Parathyroid adenoma (tissue), 2 donors: ENCODE data around the gene TMEM217.

Experiments used
- H2AFZ ChIP-seq: fragments of 300-600 bp; sonication (generic); one replicate; pipeline ENCODE4 v1.7.0; 2017; ENCODE audit warnings: antibody characterized with exemption, mild to moderate bottlenecking
- H3K27ac ChIP-seq: fragments of 300-600 bp; sonication (generic); one replicate; pipeline ENCODE4 v1.7.0; 2017
- H3K27me3 ChIP-seq: fragments of 300-600 bp; sonication (generic); one replicate; pipeline ENCODE4 v1.7.0; 2017; ENCODE audit warnings: low read length; ENCODE audit not compliant: control insufficient read depth, insufficient read depth
- H3K36me3 ChIP-seq: fragments of 300-600 bp; sonication (generic); one replicate; pipeline ENCODE4 v1.7.0; 2017; ENCODE audit warnings: low read length; ENCODE audit not compliant: control insufficient read depth, insufficient read depth
- H3K4me1 ChIP-seq: fragments of 300-600 bp; sonication (generic); one replicate; pipeline ENCODE4 v1.7.0; 2017; ENCODE audit warnings: control low read depth
- H3K4me2 ChIP-seq: fragments of 300-600 bp; sonication (generic); one replicate; pipeline ENCODE4 v1.7.0; 2017; ENCODE audit warnings: low read length
- H3K4me3 ChIP-seq: fragments of 300-600 bp; sonication (generic); one replicate; pipeline ENCODE4 v1.7.0; 2017; ENCODE audit warnings: low read depth, low read length
- H3K79me2 ChIP-seq: fragments of 300-600 bp; sonication (generic); one replicate; pipeline ENCODE4 v1.7.0; 2017; ENCODE audit warnings: control low read depth
- H3K9ac ChIP-seq: fragments of 300-600 bp; sonication (generic); one replicate; pipeline ENCODE4 v1.7.0; 2017; ENCODE audit warnings: mild to moderate bottlenecking
- H3K9me3 ChIP-seq: fragments of 300-600 bp; sonication (generic); one replicate; pipeline ENCODE4 v1.7.0; 2017; ENCODE audit warnings: low read length; ENCODE audit not compliant: control insufficient read depth
- TF ChIP-seq, protein P1 (sequence below): fragments of 300-600 bp; sonication (generic); IDR thresholded peaks from one replicate; pipeline ENCODE4 v1.7.0; 2017; ENCODE audit warnings: antibody characterized with exemption, mild to moderate bottlenecking
- donor health status: primary hyperparathyroidism.

TMEM217 gene

DNA sequence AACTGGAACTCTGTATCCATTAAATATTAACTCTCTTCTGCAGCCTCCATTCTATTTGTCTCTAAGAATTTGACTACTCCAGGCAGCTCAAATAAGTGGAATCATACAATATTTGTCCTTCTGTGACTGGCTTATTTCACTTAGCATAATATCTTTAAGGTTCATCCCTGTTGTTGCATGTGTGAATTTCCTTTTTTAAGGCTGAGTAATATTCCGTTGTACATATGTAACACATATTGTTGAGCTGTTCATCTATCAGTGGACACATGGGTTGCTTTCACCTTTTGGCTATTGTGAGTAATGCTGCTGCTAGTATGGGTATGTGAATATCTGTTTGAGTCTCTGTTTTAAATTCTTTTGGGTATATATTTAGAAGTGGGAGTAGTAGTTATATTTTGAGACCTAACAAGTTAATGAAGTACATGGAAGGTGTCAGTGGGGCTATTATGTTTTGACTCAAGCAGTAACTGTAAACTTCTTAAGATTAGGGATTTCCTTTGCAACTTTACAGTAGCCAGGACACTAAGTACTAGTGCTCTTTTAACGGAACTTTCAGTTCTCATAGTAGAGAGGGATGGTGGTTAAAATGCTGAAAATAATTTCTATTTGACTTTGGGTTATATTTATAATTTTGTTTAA, 29.7 kb upstream of the TMEM217 start:
- H2AFZ ChIP-seq = no peak overlapping the region
- no peak overlapping the region for H3K4me2 ChIP-seq
- no peaks in the 10 kb centered on the region for H3K36me3 ChIP-seq
- TF ChIP-seq, protein P1, sequence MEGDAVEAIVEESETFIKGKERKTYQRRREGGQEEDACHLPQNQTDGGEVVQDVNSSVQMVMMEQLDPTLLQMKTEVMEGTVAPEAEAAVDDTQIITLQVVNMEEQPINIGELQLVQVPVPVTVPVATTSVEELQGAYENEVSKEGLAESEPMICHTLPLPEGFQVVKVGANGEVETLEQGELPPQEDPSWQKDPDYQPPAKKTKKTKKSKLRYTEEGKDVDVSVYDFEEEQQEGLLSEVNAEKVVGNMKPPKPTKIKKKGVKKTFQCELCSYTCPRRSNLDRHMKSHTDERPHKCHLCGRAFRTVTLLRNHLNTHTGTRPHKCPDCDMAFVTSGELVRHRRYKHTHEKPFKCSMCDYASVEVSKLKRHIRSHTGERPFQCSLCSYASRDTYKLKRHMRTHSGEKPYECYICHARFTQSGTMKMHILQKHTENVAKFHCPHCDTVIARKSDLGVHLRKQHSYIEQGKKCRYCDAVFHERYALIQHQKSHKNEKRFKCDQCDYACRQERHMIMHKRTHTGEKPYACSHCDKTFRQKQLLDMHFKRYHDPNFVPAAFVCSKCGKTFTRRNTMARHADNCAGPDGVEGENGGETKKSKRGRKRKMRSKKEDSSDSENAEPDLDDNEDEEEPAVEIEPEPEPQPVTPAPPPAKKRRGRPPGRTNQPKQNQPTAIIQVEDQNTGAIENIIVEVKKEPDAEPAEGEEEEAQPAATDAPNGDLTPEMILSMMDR = no peak
- no peak overlapping the region for H3K9ac ChIP-seq
- H3K9me3 ChIP-seq = no peaks in the 10 kb centered on the region
- H3K4me1 ChIP-seq = no peaks in the 10 kb centered on the region
- no peak overlapping the region for H3K4me3 ChIP-seq
- no peaks in the 10 kb centered on the region for H3K79me2 ChIP-seq
- H3K27me3 ChIP-seq = no peaks in the 10 kb centered on the region
- H3K27ac ChIP-seq = no peak overlapping the region

DNA sequence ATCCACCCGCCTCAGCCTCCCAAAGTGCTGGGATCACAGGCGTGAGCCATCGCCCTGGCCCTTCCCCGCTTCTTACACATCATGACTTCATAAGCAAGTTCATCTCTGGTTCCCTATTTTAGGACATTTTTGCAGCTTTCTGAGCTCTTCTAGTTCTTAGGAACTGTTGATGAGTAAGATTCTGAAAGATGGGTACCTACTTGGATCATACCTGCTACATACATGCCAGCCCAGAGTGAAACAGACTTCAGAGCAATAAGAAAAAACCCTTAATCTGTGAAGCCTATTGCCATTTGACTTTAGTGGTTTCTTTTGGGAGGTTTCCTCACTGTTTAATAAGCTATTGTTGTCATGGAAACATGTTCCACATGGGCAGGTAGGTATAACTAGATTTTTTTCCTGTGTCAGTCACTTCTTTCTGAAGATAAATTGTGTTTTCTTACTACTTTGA, 27.9 kb upstream of the TMEM217 start:
- H3K9me3 ChIP-seq = no peaks in the 10 kb centered on the region
- no peak overlapping the region for H3K4me3 ChIP-seq
- H3K9ac ChIP-seq = no peak overlapping the region
- TF ChIP-seq, protein P1 = no peak
- H3K79me2 ChIP-seq = no peaks in the 10 kb centered on the region
- no peaks in the 10 kb centered on the region for H3K27me3 ChIP-seq
- H3K27ac ChIP-seq = no peak overlapping the region
- H2AFZ ChIP-seq = no peak overlapping the region
- no peak overlapping the region for H3K4me2 ChIP-seq
- no peaks in the 10 kb centered on the region for H3K36me3 ChIP-seq
- H3K4me1 ChIP-seq = peaks cover under 1% of the 10 kb centered on the region

DNA sequence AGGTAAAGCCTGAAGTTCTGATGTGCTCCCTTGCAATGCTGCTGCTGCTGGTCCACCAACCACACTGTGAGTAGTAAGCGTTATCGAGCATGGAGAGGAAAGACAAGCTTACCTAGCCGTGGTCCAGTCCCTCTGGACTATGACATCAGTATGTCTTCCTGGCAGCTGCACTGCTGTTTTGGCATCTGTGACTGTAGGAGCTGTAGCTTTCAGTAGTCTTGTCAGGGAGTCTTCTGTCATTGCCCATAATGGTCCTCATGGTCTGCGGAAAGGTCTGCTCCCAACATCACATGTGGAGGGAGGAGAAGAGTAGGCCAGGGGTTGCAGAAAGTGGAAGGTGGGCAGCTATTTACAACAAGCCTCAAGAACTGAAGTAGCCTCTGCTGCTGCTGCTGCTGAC, 26.8 kb upstream of the TMEM217 start:
- H3K4me2 ChIP-seq = no peak overlapping the region
- H3K4me3 ChIP-seq = no peak overlapping the region
- no peaks in the 10 kb centered on the region for H3K36me3 ChIP-seq
- H3K9me3 ChIP-seq = no peaks in the 10 kb centered on the region
- no peaks in the 10 kb centered on the region for H3K79me2 ChIP-seq
- no peaks in the 10 kb centered on the region for H3K27me3 ChIP-seq
- no peak overlapping the region for H3K27ac ChIP-seq
- H2AFZ ChIP-seq = no peak overlapping the region
- H3K9ac ChIP-seq = no peak overlapping the region
- TF ChIP-seq, protein P1 = no peak
- peaks cover 6% of the 10 kb centered on the region for H3K4me1 ChIP-seq

DNA sequence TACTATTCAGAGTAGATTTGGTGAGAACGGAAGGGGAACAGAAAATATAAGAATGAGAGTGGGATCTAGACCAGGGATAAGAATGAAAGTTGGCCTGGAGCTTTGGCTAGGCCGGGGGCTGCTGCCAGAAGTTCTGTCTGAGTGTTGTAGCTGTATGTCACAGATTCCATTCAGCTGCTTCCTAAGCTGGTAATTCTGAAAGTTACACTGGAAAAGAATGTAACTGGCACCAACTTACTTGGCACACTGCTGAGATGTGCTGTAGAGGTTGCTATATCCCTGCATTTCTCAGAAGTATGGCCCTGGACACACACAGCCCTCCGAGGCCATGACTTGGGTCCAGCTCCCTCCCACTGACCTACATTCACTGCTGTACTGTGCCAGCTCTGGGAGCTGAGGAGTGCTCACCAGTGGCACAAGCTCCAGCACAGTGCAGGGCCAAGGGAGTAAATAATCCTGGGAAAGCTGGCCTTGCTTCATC, 25.8 kb upstream of the TMEM217 start:
- no peak overlapping the region for H3K4me2 ChIP-seq

More for the DNA sequence above, 25.8 kb upstream of the TMEM217 start:
- Histone ChIP-seq H3K9me3 (no peaks in the 10 kb centered on the region), H3K27me3 (no peaks in the 10 kb centered on the region), H3K79me2 (no peaks in the 10 kb centered on the region), H3K9ac (no peak overlapping the region), H3K4me3 (no peak overlapping the region), H3K27ac (no peak overlapping the region), H2AFZ (no peak overlapping the region), H3K36me3 (no peaks in the 10 kb centered on the region), H3K4me1 (peaks cover 6% of the 10 kb centered on the region)
- TF ChIP-seq, protein P1 = no peak
